K562 (cell line): ENCODE data around the gene PIGM. TPM values are rescaled to one million over a fixed set of nuclear protein-coding genes. Genes with fewer than 3 reads are reported as not detected.

Source experiments
- ATF1 ChIP-seq, 2 experiments: fragments of 450-650 bp in 1 of 2; IDR thresholded peaks; 2 replicates each; pipeline ENCODE4 v1.6.1; 2016; ENCODE audit warnings: missing compliant biosample characterization in 1 of 2, missing genetic modification characterization in 1 of 2
- BRD4 ChIP-seq: fragments of 200-600 bp; sonication (generic); IDR thresholded peaks from 2 replicates; pipeline ENCODE4 v1.6.1; 2017; ENCODE audit warnings: inconsistent platforms
- CBFA2T3 ChIP-seq: fragments of 450-650 bp; IDR thresholded peaks from 2 replicates; pipeline ENCODE4 v1.6.1; 2017
- DMBX1 ChIP-seq: fragments of 250-450 bp; sonication (Bioruptor Pico); IDR thresholded peaks from 2 replicates; pipeline ENCODE4 v1.8.0; 2022; ENCODE audit warnings: inconsistent platforms, mild to moderate bottlenecking, moderate library complexity, borderline replicate concordance
- ETV5 ChIP-seq: sonication (generic); formaldehyde crosslinking; IDR thresholded peaks from 2 replicates; pipeline ENCODE4 v1.4.0; 2020; ENCODE audit warnings: low read depth, mild to moderate bottlenecking, missing genetic modification reagents
- GABPB1 ChIP-seq: sonication (generic); formaldehyde crosslinking; IDR thresholded peaks from 2 replicates; pipeline ENCODE4 v1.8.0; 2022; ENCODE audit warnings: mild to moderate bottlenecking, missing genetic modification reagents
- KLF13 ChIP-seq: fragments of 450-650 bp; IDR thresholded peaks from 2 replicates; pipeline ENCODE4 v1.6.1; 2016; ENCODE audit warnings: missing genetic modification characterization, low read depth, mild to moderate bottlenecking, missing compliant biosample characterization, moderate library complexity, borderline replicate concordance
- MEIS2 ChIP-seq: fragments of 450-650 bp; IDR thresholded peaks from 2 replicates; pipeline ENCODE4 v1.6.1; 2014; ENCODE audit warnings: mild to moderate bottlenecking; ENCODE audit not compliant: partially characterized antibody
- NR4A1 ChIP-seq, 2 experiments: fragments of 250-450 bp in 1 of 2; fragments of 450-650 bp in 1 of 2; sonication (Bioruptor Pico) in 1 of 2; IDR thresholded peaks; 2 replicates each; pipeline versions ENCODE4 v1.4.0 to v1.6.1; 2016 to 2020; ENCODE audit warnings: mild to moderate bottlenecking in 2 of 2, missing compliant biosample characterization in 1 of 2, missing genetic modification characterization in 1 of 2, moderate library complexity in 1 of 2
- TGIF2 ChIP-seq: sonication (generic); formaldehyde crosslinking; IDR thresholded peaks from 2 replicates; pipeline ENCODE4 v1.8.1; 2022; ENCODE audit warnings: mild to moderate bottlenecking, missing genetic modification reagents, moderate library complexity
- ZNF174 ChIP-seq: fragments of 250-450 bp; sonication (Bioruptor Pico); IDR thresholded peaks from 2 replicates; pipeline ENCODE4 v1.4.0; 2020; ENCODE audit warnings: mild to moderate bottlenecking
- polyA plus RNA-seq, 8 experiments: library from polyadenylated mRNA; depleted of rRNA in 4 of 8; stranded (reverse) in 5 of 8; unstranded in 3 of 8; fragments of >200 nt; fragmentation: Nextera tagmentation in 2 of 8; fragmentation: Illumina TruSeq in 1 of 8; extraction: Ambion mirVana in 2 of 8; extraction: Trizol in 1 of 8; gene quantifications; 2 replicates each; pipeline versions ENCODE4 v1.2.1 to v1.2.3, GENCODE V29; 2011 to 2014; ENCODE audit warnings: inconsistent platforms in 1 of 8, missing spikeins in 1 of 8
- total RNA-seq, 7 experiments: library from RNA; depleted of rRNA in 6 of 7; stranded (reverse); fragments of >200 nt in 6 of 7; fragmentation: Illumina TruSeq in 2 of 7; extraction: Trizol in 2 of 7; gene quantifications; 2 replicates each; pipeline versions ENCODE4 v1.2.1 to v1.2.3, GENCODE V29; 2011 to 2021; ENCODE audit warnings: low replicate concordance in 1 of 7
- TF ChIP-seq, protein P1 (sequence below): sonication (generic); formaldehyde crosslinking; IDR thresholded peaks from 2 replicates; pipeline ENCODE4 v1.8.1; 2023; ENCODE audit warnings: missing genetic modification reagents, mild to moderate bottlenecking, borderline replicate concordance
- TF ChIP-seq, protein P2 (sequence below): IDR thresholded peaks from 2 replicates; pipeline ENCODE4 v1.6.1; 2016; ENCODE audit warnings: missing genetic modification characterization, missing compliant biosample characterization

Gene PIGM
- total and polyA plus RNA-seq, 9 of the 15 experiments (the other 6 are each of a cell fraction or from before 2014, with no cell fraction given), result 2.6 to 6.7 (median 4.3) TPM

DNA sequence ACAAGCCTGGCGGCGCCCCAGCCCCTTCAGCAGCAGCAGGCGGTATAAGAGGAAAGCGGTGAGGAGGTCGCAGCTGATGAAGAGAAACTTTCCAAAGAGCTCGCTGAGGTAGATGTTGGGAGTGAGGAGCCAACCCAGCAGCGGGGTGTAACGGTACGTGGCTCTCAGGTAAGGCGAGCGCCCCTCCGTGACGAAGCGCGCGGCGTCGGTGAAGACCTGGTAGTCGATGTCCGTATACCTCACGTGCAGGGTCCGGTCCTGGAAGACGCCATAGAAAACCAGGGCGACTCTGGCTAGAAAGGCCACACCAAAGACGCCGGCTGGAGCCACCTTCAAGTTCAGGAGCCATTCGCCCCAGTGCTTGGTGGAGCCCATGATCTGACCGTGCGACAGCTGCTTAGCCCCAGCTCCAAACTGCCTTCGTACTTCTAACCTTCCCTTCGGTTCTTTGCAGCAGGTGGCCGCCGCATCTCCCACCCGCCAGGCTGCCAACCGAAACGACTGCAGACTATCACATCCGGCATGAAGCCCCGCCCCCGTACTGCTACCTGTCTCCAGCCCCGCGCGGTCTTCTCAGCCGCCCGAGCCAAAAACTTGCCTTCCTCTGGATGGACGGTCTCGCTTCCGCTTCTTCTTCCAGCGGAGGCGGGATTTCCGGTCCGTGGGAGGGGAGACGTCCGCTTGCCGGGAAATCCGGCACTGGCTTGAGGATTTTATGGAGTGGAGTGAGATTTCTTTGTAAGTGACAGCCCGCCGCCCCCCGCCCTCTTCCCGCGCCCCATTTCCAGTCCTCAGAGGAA lies at the start of gene PIGM (continued):
- TF ChIP-seq ATF1 (CRISPR knock-in tag; IDR thresholded peaks at IDR 0.05) (no peak), ATF1 (tag; IDR thresholded peaks at IDR 0.05) (peak; percentile 55; the same call in 1 of the 2 replicates), ETV5 (CRISPR knock-in tag) (peak; percentile 77), DMBX1 (no peak), NR4A1 (CRISPR knock-in tag; IDR thresholded peaks at IDR 0.05) (no peak), NR4A1 (tag; IDR thresholded peaks at IDR 0.05) (no peak), MEIS2 (peak; percentile 53), CBFA2T3 (no peak), TGIF2 (CRISPR knock-in tag) (no peak), BRD4 (no peak), GABPB1 (CRISPR knock-in tag) (peak; percentile 94), KLF13 (tag) (no peak), ZNF174 (CRISPR knock-in tag) (no peak)
- TF ChIP-seq, protein P1, sequence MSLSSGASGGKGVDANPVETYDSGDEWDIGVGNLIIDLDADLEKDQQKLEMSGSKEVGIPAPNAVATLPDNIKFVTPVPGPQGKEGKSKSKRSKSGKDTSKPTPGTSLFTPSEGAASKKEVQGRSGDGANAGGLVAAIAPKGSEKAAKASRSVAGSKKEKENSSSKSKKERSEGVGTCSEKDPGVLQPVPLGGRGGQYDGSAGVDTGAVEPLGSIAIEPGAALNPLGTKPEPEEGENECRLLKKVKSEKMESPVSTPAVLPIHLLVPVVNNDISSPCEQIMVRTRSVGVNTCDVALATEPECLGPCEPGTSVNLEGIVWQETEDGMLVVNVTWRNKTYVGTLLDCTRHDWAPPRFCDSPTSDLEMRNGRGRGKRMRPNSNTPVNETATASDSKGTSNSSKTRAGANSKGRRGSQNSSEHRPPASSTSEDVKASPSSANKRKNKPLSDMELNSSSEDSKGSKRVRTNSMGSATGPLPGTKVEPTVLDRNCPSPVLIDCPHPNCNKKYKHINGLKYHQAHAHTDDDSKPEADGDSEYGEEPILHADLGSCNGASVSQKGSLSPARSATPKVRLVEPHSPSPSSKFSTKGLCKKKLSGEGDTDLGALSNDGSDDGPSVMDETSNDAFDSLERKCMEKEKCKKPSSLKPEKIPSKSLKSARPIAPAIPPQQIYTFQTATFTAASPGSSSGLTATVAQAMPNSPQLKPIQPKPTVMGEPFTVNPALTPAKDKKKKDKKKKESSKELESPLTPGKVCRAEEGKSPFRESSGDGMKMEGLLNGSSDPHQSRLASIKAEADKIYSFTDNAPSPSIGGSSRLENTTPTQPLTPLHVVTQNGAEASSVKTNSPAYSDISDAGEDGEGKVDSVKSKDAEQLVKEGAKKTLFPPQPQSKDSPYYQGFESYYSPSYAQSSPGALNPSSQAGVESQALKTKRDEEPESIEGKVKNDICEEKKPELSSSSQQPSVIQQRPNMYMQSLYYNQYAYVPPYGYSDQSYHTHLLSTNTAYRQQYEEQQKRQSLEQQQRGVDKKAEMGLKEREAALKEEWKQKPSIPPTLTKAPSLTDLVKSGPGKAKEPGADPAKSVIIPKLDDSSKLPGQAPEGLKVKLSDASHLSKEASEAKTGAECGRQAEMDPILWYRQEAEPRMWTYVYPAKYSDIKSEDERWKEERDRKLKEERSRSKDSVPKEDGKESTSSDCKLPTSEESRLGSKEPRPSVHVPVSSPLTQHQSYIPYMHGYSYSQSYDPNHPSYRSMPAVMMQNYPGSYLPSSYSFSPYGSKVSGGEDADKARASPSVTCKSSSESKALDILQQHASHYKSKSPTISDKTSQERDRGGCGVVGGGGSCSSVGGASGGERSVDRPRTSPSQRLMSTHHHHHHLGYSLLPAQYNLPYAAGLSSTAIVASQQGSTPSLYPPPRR (CRISPR knock-in tag), result no peak
- TF ChIP-seq, protein P2, sequence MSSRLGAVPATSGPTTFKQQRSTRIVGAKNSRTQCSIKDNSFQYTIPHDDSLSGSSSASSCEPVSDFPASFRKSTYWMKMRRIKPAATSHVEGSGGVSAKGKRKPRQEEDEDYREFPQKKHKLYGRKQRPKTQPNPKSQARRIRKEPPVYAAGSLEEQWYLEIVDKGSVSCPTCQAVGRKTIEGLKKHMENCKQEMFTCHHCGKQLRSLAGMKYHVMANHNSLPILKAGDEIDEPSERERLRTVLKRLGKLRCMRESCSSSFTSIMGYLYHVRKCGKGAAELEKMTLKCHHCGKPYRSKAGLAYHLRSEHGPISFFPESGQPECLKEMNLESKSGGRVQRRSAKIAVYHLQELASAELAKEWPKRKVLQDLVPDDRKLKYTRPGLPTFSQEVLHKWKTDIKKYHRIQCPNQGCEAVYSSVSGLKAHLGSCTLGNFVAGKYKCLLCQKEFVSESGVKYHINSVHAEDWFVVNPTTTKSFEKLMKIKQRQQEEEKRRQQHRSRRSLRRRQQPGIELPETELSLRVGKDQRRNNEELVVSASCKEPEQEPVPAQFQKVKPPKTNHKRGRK (tag), result no peak
